Choroid plexus epithelial cell (primary cell): ENCODE measurements around the gene TIAM2.
"Not testable (repeated sequence)": the region's sequence is repeated elsewhere in the genome, so short reads cannot be mapped to it uniquely, and the experiment has no call there.

Experiments
- DNase-seq: peaks from one replicate; pipeline ENCODE4 v3.0.0-alpha.2; 2010; ENCODE audit warnings: low read depth
- H3K4me3 ChIP-seq: 2 replicates; pipeline ENCODE4 v1.5.1; 2011; ENCODE audit warnings: low read depth, mild to moderate bottlenecking, control low read depth, low read length, moderate library complexity
- TF ChIP-seq, protein P1 (sequence below): conservative IDR thresholded peaks from 2 replicates; pipeline ENCODE4 v1.5.1; 2011; ENCODE audit warnings: low read depth, mild to moderate bottlenecking, control low read depth, inconsistent platforms, low read length, moderate library complexity

Gene TIAM2

DNA sequence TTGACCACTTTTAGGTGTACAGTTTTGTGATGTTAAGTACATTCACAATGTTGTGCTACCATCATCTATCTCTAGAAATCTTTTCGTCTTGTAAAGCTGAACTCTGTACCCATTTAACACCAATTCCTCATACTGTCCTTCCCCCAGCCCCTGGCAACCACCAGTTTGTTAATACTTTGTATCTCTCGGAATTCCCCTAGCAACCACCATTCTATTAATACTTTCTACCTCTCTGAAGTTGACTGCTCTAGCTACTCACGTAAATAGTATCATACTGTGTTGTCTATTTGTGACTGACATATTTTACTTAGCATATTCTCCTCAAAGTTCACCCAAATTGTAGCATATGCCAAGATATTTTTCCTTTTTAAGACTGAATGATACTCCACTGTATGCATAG is 186.4 kb downstream of the TIAM2 start:
- TF ChIP-seq, protein P1, sequence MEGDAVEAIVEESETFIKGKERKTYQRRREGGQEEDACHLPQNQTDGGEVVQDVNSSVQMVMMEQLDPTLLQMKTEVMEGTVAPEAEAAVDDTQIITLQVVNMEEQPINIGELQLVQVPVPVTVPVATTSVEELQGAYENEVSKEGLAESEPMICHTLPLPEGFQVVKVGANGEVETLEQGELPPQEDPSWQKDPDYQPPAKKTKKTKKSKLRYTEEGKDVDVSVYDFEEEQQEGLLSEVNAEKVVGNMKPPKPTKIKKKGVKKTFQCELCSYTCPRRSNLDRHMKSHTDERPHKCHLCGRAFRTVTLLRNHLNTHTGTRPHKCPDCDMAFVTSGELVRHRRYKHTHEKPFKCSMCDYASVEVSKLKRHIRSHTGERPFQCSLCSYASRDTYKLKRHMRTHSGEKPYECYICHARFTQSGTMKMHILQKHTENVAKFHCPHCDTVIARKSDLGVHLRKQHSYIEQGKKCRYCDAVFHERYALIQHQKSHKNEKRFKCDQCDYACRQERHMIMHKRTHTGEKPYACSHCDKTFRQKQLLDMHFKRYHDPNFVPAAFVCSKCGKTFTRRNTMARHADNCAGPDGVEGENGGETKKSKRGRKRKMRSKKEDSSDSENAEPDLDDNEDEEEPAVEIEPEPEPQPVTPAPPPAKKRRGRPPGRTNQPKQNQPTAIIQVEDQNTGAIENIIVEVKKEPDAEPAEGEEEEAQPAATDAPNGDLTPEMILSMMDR, result no peak

GRCh38 chr6:155182103-155182502 is 187.0 kb downstream of the TIAM2 start:
- H3K4me3 ChIP-seq, result no peak overlapping the region
- DNase-seq, result no peak
- TF ChIP-seq, protein P1, result no peak

More for the DNA sequence above, 186.4 kb downstream of the TIAM2 start:
- DNase-seq, result no peak
- no peak overlapping the region for H3K4me3 ChIP-seq

GRCh38 chr6:155183095-155183494 is 188.0 kb downstream of the TIAM2 start:
- H3K4me3 ChIP-seq, result no peak overlapping the region
- DNase-seq, result no peak
- TF ChIP-seq, protein P1, result no peak

DNA sequence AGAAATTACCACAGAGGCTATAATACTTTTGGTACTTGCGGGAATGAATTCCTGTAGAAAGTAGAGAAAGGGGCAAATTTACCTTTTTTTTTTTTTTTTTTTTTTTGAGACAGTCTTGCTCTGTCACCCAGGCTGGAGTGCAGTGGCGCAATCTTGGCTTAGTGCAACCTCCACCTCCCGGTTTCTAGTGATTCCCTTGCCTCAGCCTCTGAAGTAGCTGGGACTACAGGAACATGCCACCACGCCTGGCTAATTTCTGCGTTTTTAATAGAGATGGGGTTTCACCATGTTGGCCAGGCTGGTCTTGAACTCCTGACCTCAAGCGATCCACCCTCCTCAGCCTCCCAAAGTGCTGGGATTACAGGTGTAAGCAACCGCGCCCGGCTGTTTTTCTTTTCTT is 189.9 kb downstream of the TIAM2 start:
- not testable (repeated sequence) for DNase-seq

GRCh38 chr6:155185544-155185943 is 190.4 kb downstream of the TIAM2 start:
- DNase-seq, result peak; percentile 47
- TF ChIP-seq, protein P1, result no peak
- H3K4me3 ChIP-seq, result no peak overlapping the region

More for the DNA sequence above, 189.9 kb downstream of the TIAM2 start:
- H3K4me3 ChIP-seq, result not testable (repeated sequence)

- no peak for DNase-seq
- TF ChIP-seq, protein P1, result no peak
- no peak overlapping the region for H3K4me3 ChIP-seq
Measured at GRCh38 chr6:155186052-155186658, 191.0 kb downstream of the TIAM2 start.

- TF ChIP-seq, protein P1, result no peak
- DNase-seq, result no peak
- H3K4me3 ChIP-seq, result no peak overlapping the region
Measured at GRCh38 chr6:155187106-155187505, 192.0 kb downstream of the TIAM2 start.
